Uterus (tissue), 2 donors: ENCODE measurements around the gene ZBP1.

Source experiments
- CTCF ChIP-seq, 4 experiments: fragments of 200-600 bp in 2 of 4; fragments of 450-650 bp in 2 of 4; sonication (generic) in 2 of 4; IDR thresholded peaks; one replicate each; pipeline ENCODE4 v1.5.1; 2016 to 2019; ENCODE audit warnings: antibody characterized with exemption in 4 of 4, mild to moderate bottlenecking in 2 of 4, moderate library complexity in 1 of 4
- POLR2A ChIP-seq, 2 donors: fragments of 450-650 bp; IDR thresholded peaks; one replicate each; pipeline ENCODE4 v1.6.1; 2016; ENCODE audit warnings: antibody characterized with exemption in 2 of 2, mild to moderate bottlenecking in 1 of 2, moderate library complexity in 1 of 2

- TF ChIP-seq CTCF (IDR thresholded peaks at IDR 0.05) (no peak), POLR2A (IDR thresholded peaks at IDR 0.05) (no peak)
Observed at GRCh38 chr20:57655809-57656155, 35.6 kb upstream of the ZBP1 start.
